ENCODE measurements around the gene ANKMY2.

The ANKMY2 gene

GRCh38 chr7:16646472-16647072 lies 1.0 kb upstream of the ANKMY2 start:
- peak overlapping the region; percentile 85 for H3K9ac ChIP-seq (ENCODE audit: low read depth, low read length, poor library complexity, severe bottlenecking)
- TF ChIP-seq, protein P1, sequence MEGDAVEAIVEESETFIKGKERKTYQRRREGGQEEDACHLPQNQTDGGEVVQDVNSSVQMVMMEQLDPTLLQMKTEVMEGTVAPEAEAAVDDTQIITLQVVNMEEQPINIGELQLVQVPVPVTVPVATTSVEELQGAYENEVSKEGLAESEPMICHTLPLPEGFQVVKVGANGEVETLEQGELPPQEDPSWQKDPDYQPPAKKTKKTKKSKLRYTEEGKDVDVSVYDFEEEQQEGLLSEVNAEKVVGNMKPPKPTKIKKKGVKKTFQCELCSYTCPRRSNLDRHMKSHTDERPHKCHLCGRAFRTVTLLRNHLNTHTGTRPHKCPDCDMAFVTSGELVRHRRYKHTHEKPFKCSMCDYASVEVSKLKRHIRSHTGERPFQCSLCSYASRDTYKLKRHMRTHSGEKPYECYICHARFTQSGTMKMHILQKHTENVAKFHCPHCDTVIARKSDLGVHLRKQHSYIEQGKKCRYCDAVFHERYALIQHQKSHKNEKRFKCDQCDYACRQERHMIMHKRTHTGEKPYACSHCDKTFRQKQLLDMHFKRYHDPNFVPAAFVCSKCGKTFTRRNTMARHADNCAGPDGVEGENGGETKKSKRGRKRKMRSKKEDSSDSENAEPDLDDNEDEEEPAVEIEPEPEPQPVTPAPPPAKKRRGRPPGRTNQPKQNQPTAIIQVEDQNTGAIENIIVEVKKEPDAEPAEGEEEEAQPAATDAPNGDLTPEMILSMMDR (conservative IDR thresholded peaks at IDR 0.05; ENCODE audit: low read length): no peak
- no peak for TF ChIP-seq EZH2phosphoT487 (IDR thresholded peaks at IDR 0.05; ENCODE audit: borderline replicate concordance)
- peak overlapping the region; percentile 90; the same call in 1 of the 2 replicates for H2AFZ ChIP-seq (ENCODE audit: low read length)
- H3K4me1 ChIP-seq (ENCODE audit: insufficient read depth, low read length, poor library complexity, severe bottlenecking): peaks cover 78% of the 10 kb centered on the region
- H3K79me2 ChIP-seq (ENCODE audit: insufficient read depth, low read length): peaks cover 85% of the 10 kb centered on the region
- H3F3A ChIP-seq (ENCODE audit: low read depth): no peaks in the 10 kb centered on the region
- no peaks in the 10 kb centered on the region for H3K36me3 ChIP-seq (ENCODE audit: insufficient read depth, low read length)
- peak overlapping the region; percentile 82 for H3K4me2 ChIP-seq (ENCODE audit: low read depth, low read length, poor library complexity, severe bottlenecking)
- peak overlapping the region; percentile 84 for H3K4me3 ChIP-seq (ENCODE audit: low read length, poor library complexity, severe bottlenecking)
- no peaks in the 10 kb centered on the region for H3K9me2 ChIP-seq (replicated peaks; ENCODE audit: low read depth, low read length)
- peaks cover 61% of the 10 kb centered on the region for H4K20me1 ChIP-seq (ENCODE audit: insufficient read depth, low read length, poor library complexity, severe bottlenecking)
- H3K9me3 ChIP-seq (ENCODE audit: insufficient read depth, low read depth, low read length): no peaks in the 10 kb centered on the region
- H3K27me3 ChIP-seq (ENCODE audit: insufficient read depth, low read length, poor library complexity, severe bottlenecking): no peaks in the 10 kb centered on the region

- Histone ChIP-seq H3K36me3 (ENCODE audit: insufficient read depth, low read length) (no peaks in the 10 kb centered on the region), H3K27me3 (ENCODE audit: insufficient read depth, low read length, poor library complexity, severe bottlenecking) (no peaks in the 10 kb centered on the region), H3K9ac (ENCODE audit: low read depth, low read length, poor library complexity, severe bottlenecking) (peak overlapping the region; percentile 85), H3K9me3 (ENCODE audit: insufficient read depth, low read depth, low read length) (no peaks in the 10 kb centered on the region), H3K9me2 (replicated peaks; ENCODE audit: low read depth, low read length) (no peaks in the 10 kb centered on the region), H3K4me3 (ENCODE audit: low read length, poor library complexity, severe bottlenecking) (peak overlapping the region; percentile 84), H2AFZ (ENCODE audit: low read length) (peak overlapping the region; percentile 90), H4K20me1 (ENCODE audit: insufficient read depth, low read length, poor library complexity, severe bottlenecking) (peaks cover 45% of the 10 kb centered on the region), H3K4me1 (ENCODE audit: insufficient read depth, low read length, poor library complexity, severe bottlenecking) (peaks cover 66% of the 10 kb centered on the region), H3K4me2 (ENCODE audit: low read depth, low read length, poor library complexity, severe bottlenecking) (peak overlapping the region; percentile 85), H3F3A (ENCODE audit: low read depth) (no peaks in the 10 kb centered on the region), H3K79me2 (ENCODE audit: insufficient read depth, low read length) (peaks cover 68% of the 10 kb centered on the region)
- no peak for TF ChIP-seq EZH2phosphoT487 (IDR thresholded peaks at IDR 0.05; ENCODE audit: borderline replicate concordance)
- TF ChIP-seq, protein P1 (conservative IDR thresholded peaks at IDR 0.05; ENCODE audit: low read length): no peak
Observed at GRCh38 chr7:16644636-16645592, 640 bp downstream of the ANKMY2 start.

- peaks cover 67% of the 10 kb centered on the region for H3K79me2 ChIP-seq (ENCODE audit: insufficient read depth, low read length)
- peak overlapping the region; percentile 84 for H3K4me3 ChIP-seq (ENCODE audit: low read length, poor library complexity, severe bottlenecking)
Observed at GRCh38 chr7:16644157-16644556, 1.4 kb downstream of the ANKMY2 start.

More at GRCh38 chr7:16644157-16644556, 1.4 kb downstream of the ANKMY2 start:
- Histone ChIP-seq H4K20me1 (ENCODE audit: insufficient read depth, low read length, poor library complexity, severe bottlenecking) (peaks cover 37% of the 10 kb centered on the region), H3K9me2 (replicated peaks; ENCODE audit: low read depth, low read length) (no peaks in the 10 kb centered on the region), H3K9ac (ENCODE audit: low read depth, low read length, poor library complexity, severe bottlenecking) (peak overlapping the region; percentile 85), H3K36me3 (ENCODE audit: insufficient read depth, low read length) (no peaks in the 10 kb centered on the region), H3F3A (ENCODE audit: low read depth) (no peaks in the 10 kb centered on the region), H2AFZ (ENCODE audit: low read length) (peak overlapping the region; percentile 90), H3K4me1 (ENCODE audit: insufficient read depth, low read length, poor library complexity, severe bottlenecking) (peaks cover 58% of the 10 kb centered on the region), H3K9me3 (ENCODE audit: insufficient read depth, low read depth, low read length) (no peaks in the 10 kb centered on the region), H3K27me3 (ENCODE audit: insufficient read depth, low read length, poor library complexity, severe bottlenecking) (no peaks in the 10 kb centered on the region), H3K4me2 (ENCODE audit: low read depth, low read length, poor library complexity, severe bottlenecking) (peak overlapping the region; percentile 85)
- no peak for TF ChIP-seq EZH2phosphoT487 (IDR thresholded peaks at IDR 0.05; ENCODE audit: borderline replicate concordance)
- TF ChIP-seq, protein P1 (conservative IDR thresholded peaks at IDR 0.05; ENCODE audit: low read length): no peak
